Natural killer cell (primary cell): ENCODE results near the gene FKBP8. TPM values are rescaled to one million over a fixed set of nuclear protein-coding genes. Genes with fewer than 3 reads are reported as not detected.

Experiments used
- ATAC-seq, 3 donors: fragments of 150-1000 bp in 2 of 3; fragments of 200-7000 bp in 1 of 3; cut with Tn5 transposase; 1 replicate in 1 of 3; 2 replicates in 2 of 3; pipeline ENCODE4 v1.10.0; 2021; ENCODE audit warnings: mild to moderate bottlenecking in 2 of 3, moderate library complexity in 2 of 3
- DNase-seq, 2 donors: peaks; one replicate each; pipeline versions ENCODE4 v3.0.0 to v3.0.0-alpha.2; 2013 to 2021; ENCODE audit warnings: mixed read lengths in 1 of 2
- H3K27ac ChIP-seq: one replicate; pipeline ENCODE4 v1.5.1; 2013; ENCODE audit warnings: mild to moderate bottlenecking, low read length
- H3K27me3 ChIP-seq: one replicate; pipeline ENCODE4 v1.6.1; 2013; ENCODE audit warnings: low read length; ENCODE audit not compliant: control insufficient read depth, insufficient read depth
- H3K36me3 ChIP-seq: one replicate; pipeline ENCODE4 v1.6.1; 2013; ENCODE audit warnings: low read length; ENCODE audit not compliant: control insufficient read depth, insufficient read depth
- H3K4me1 ChIP-seq: one replicate; pipeline ENCODE4 v1.6.1; 2013; ENCODE audit warnings: low read length; ENCODE audit not compliant: control insufficient read depth, insufficient read depth
- H3K4me3 ChIP-seq: one replicate; pipeline ENCODE4 v1.5.1; 2013; ENCODE audit warnings: low read length
- H3K9me3 ChIP-seq: one replicate; pipeline ENCODE4 v1.6.1; 2013; ENCODE audit warnings: low read length; ENCODE audit not compliant: control insufficient read depth, insufficient read depth
- H3K27ac Mint-ChIP-seq, 2 donors: one replicate each; pipeline ENCODE4 v1.8.0; 2022; ENCODE audit warnings: mild to moderate bottlenecking in 2 of 2, mixed read lengths in 2 of 2, moderate library complexity in 1 of 2
- H3K27me3 Mint-ChIP-seq, 2 donors: one replicate each; pipeline ENCODE4 v1.8.0; 2022; ENCODE audit warnings: low read depth in 2 of 2, mixed read lengths in 2 of 2
- H3K36me3 Mint-ChIP-seq: one replicate; pipeline ENCODE4 v1.8.0; 2022; ENCODE audit warnings: mixed read lengths
- H3K4me1 Mint-ChIP-seq, 2 donors: one replicate each; pipeline ENCODE4 v1.8.0; 2022; ENCODE audit warnings: mixed read lengths in 2 of 2
- H3K4me3 Mint-ChIP-seq: one replicate; pipeline ENCODE4 v1.8.0; 2022; ENCODE audit warnings: mild to moderate bottlenecking, moderate library complexity, mixed read lengths
- H3K9me3 Mint-ChIP-seq, 2 donors: one replicate each; pipeline ENCODE4 v1.8.0; 2022; ENCODE audit warnings: mixed read lengths in 2 of 2
- WGBS: methylation state at CpG from one replicate; pipeline ENCODE4 v1.1.7; 2013; ENCODE audit warnings: missing lambda C conversion rate; ENCODE audit not compliant: insufficient coverage; 5-methylcytosine and 5-hydroxymethylcytosine counted together
- intact Hi-C: fragments of 100-400 bp; cut with micrococcal nuclease; formaldehyde crosslinking; loops from one replicate; pipeline ENCODE4 v1.14.2; 2022
- total RNA-seq, 4 donors: library from RNA; stranded (reverse); fragments of 120-200 nt in 1 of 4; gene quantifications; one replicate each; pipeline versions ENCODE4 v1.2.3 to v1.2.4, GENCODE V29; 2013 to 2022
- TF ChIP-seq, protein P1 (sequence below): fragments of 200-600 bp; IDR thresholded peaks from one replicate; pipeline ENCODE4 v1.8.0; 2022; ENCODE audit warnings: antibody characterized with exemption

The FKBP8 gene
- total RNA-seq, 3 donors from 2014 or later (not counting 1 experiment from before 2014, with no cell fraction given) = 149 to 179 (median 162) TPM

DNA sequence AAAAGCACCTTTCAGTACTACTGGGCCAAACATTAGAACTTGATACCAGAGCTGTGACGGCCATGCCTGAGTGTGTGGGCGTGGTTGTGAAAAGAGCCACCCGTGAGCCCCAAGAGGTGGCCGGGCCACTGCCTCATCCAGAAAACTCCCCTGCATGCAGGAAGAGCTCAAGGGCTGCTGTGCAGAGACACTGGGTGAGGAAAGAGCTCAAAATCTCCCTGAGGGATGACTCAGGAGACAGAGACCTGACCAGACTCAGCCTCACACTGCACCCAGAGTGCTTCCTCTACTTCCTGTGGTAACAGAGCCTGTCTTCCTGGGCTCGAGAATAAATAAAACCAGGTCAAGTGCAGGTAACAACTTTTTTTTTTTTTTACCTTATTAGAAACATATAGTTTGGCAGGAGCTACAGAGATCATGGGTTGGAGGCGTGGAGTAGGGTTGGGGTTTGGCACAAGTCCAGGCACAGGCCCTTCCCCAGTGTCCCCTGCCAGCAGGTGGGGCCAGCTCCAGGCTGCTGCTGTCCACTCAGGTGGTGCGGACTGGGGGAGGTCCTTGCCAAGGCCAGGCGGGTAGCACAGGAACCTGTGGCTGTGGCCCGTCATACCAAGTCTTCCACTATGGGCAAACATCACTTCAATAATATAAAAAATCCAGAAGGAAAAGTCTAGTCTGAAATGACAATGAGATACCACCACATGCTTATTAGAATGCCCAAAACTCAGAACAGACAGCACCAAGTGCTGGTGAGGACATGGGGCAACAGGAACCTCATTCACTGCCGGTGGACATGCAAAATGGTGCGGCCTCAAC, 47.0 kb downstream of the FKBP8 start:
- Histone ChIP-seq H3K36me3 (no peaks in the 10 kb centered on the region), H3K4me3 (no peak overlapping the region), H3K9me3 (no peaks in the 10 kb centered on the region), H3K27me3 (no peaks in the 10 kb centered on the region), H3K27ac (peak overlapping the region; percentile 93), H3K4me1 (peaks cover 99% of the 10 kb centered on the region)
- peak overlapping the region; percentile 80 for H3K4me3 Mint-ChIP-seq
- H3K27ac Mint-ChIP-seq = peak overlapping the region; percentile 92 to 93
- TF ChIP-seq, protein P1, sequence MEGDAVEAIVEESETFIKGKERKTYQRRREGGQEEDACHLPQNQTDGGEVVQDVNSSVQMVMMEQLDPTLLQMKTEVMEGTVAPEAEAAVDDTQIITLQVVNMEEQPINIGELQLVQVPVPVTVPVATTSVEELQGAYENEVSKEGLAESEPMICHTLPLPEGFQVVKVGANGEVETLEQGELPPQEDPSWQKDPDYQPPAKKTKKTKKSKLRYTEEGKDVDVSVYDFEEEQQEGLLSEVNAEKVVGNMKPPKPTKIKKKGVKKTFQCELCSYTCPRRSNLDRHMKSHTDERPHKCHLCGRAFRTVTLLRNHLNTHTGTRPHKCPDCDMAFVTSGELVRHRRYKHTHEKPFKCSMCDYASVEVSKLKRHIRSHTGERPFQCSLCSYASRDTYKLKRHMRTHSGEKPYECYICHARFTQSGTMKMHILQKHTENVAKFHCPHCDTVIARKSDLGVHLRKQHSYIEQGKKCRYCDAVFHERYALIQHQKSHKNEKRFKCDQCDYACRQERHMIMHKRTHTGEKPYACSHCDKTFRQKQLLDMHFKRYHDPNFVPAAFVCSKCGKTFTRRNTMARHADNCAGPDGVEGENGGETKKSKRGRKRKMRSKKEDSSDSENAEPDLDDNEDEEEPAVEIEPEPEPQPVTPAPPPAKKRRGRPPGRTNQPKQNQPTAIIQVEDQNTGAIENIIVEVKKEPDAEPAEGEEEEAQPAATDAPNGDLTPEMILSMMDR = no peak
- intact Hi-C loops = loop anchor here (1.0 to 2.0 kb wide), 2 partner anchors 18 to 26 kb away; partner anchors contain the start of gene ELL
- H3K36me3 Mint-ChIP-seq = no peaks in the 10 kb centered on the region
- no peaks in the 10 kb centered on the region for H3K27me3 Mint-ChIP-seq
- no peaks in the 10 kb centered on the region for H3K9me3 Mint-ChIP-seq
- DNase-seq = peak; percentile 70 to 90
- peak; percentile 84 to 93 (median 88) for ATAC-seq
- WGBS = 20% methylated on average over 10 of the region's 11 CpGs
- H3K4me1 Mint-ChIP-seq = peaks cover 66 to 69% of the 10 kb centered on the region in 2 donors

DNA sequence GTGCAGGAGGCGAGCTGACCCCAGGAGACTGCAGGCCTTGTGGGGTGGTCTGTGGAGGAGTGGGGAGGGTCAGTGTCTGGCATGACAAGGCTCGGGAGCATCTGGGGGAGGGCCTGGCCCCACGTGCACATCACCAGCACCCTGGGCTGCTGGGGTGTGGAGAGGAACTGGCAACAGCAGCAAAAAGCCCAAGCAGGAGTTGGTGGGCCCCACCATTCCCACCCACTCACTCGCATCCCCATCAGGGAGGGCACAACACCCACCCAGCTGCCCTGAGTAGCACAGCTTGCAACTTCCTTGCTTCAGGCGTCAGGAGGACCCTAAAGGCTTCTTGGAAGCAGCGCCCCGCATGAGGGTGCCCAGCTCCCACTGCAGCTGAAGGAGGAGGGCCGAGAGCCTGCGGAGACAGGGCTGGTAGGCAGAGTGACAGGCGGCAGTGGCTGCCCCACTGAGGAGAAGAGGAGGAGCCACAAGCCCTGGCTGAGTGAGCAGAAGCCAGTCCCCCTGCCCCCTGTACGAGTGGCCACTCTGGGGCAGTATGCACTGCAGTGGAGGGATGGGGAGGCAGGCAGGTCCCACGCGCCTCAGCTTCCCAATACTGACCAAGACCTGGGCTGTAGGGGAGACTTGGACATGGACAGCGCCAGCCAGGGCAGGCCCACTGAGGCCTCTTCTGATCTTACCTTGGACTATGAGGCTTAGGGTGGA, 48.0 kb downstream of the FKBP8 start:
- Mint-ChIP-seq H3K27me3 (no peaks in the 10 kb centered on the region), H3K9me3 (no peaks in the 10 kb centered on the region), H3K4me3 (peak overlapping the region; percentile 80), H3K36me3 (no peaks in the 10 kb centered on the region), H3K4me1 (peaks cover 64 to 65% of the 10 kb centered on the region in 2 donors), H3K27ac (peak overlapping the region; percentile 92 to 93)
- Histone ChIP-seq H3K4me3 (no peak overlapping the region), H3K27ac (peak overlapping the region; percentile 93), H3K27me3 (no peaks in the 10 kb centered on the region), H3K36me3 (no peaks in the 10 kb centered on the region), H3K4me1 (peaks cover 99% of the 10 kb centered on the region), H3K9me3 (no peaks in the 10 kb centered on the region)
- no peak for DNase-seq
- TF ChIP-seq, protein P1 = no peak
- 71% methylated on average over 14 of the region's 14 CpGs for WGBS
- intact Hi-C loops = no loop called here
- peak in 1 of 3 donors; percentile 36 for ATAC-seq

DNA sequence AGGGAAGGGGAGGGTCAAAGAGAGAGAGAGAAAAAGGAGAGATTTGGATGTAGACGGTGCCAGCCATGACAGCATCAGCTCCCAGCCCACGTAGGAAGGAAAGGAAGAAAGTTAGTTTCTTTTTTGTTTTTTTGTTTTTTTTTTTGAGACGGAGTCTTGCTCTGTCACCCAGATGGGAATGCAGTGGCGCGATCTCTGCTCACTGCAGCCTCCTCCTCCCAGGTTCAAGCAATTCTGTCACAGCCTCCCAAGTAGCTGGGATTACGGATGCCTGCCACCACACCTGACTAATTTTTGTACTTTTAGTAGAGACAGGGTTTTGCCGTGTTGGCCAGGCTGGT, 49.1 kb downstream of the FKBP8 start:
- TF ChIP-seq, protein P1 = no peak
- peaks cover 64 to 67% of the 10 kb centered on the region in 2 donors for H3K4me1 Mint-ChIP-seq
- H3K4me1 ChIP-seq = peaks cover 99% of the 10 kb centered on the region
- H3K4me3 ChIP-seq = no peak overlapping the region
- WGBS = 61% methylated on average over 6 of the region's 7 CpGs
- H3K4me3 Mint-ChIP-seq = peak overlapping the region; percentile 25
- no peaks in the 10 kb centered on the region for H3K9me3 Mint-ChIP-seq
- H3K36me3 ChIP-seq = no peaks in the 10 kb centered on the region
- DNase-seq (peak in 1 of 2 donors; percentile 65), ATAC-seq (no peak)
- no peaks in the 10 kb centered on the region for H3K9me3 ChIP-seq
- peak overlapping the region; percentile 93 for H3K27ac ChIP-seq
- no peaks in the 10 kb centered on the region for H3K27me3 Mint-ChIP-seq
- H3K27ac Mint-ChIP-seq = peak overlapping the region; percentile 92 to 93
- no peaks in the 10 kb centered on the region for H3K36me3 Mint-ChIP-seq
- intact Hi-C loops = no loop called here
- no peaks in the 10 kb centered on the region for H3K27me3 ChIP-seq
